ENCODE results near the gene MMADHC. TPM values are rescaled to one million over a fixed set of nuclear protein-coding genes. Genes with fewer than 3 reads are reported as not detected.
A peak's percentile ranks its signal among the peaks of the same experiment; 100 is the strongest.

Gene MMADHC
- total RNA-seq, 1 donor: 187 TPM

DNA sequence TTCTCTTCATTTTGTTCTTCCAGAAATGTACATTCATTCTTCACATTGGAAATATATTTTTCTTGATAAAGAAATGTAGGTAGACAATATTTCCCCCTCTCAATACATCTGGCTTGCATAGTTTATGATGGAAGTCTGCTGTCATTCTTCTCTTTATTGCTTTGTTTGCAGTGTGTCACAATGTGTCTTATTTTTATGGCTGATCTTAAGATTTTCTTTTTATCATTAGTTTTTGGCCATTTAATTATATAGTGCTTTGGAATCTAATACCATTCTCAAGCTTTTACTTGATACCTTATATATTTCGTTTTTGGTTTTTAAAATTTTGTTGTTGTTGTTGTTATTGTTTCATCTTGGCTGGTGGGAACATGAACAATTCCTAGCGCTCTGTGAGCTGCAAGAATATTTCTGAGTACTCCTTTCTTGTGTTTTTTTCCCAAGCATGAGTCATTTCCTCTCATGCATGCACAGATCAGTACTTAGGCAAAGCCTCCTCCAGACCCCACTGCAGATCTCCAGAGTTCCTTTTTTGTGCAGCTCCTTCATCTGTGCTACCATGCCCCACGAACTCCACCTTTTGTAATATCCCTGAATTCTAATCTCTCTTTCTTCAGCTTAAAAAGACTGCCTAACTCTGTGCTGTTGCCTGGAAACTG is 13.7 kb upstream of the MMADHC start:
- Histone ChIP-seq H3K79me2 (ENCODE audit: insufficient read depth, low read length) (peaks cover 2% of the 10 kb centered on the region), H2AFZ (ENCODE audit: low read length) (no peak overlapping the region), H3K4me2 (ENCODE audit: insufficient read depth, low read length) (no peak overlapping the region), H3K9me3 (ENCODE audit: low read depth, low read length) (no peaks in the 10 kb centered on the region), H4K20me1 (ENCODE audit: insufficient read depth, low read length) (no peaks in the 10 kb centered on the region), H3K36me3 (ENCODE audit: insufficient read depth, low read length) (no peaks in the 10 kb centered on the region), H3K27ac (ENCODE audit: low read depth, low read length) (no peak overlapping the region), H3K27me3 (ENCODE audit: insufficient read depth, low read length) (no peaks in the 10 kb centered on the region), H3K4me3 (ENCODE audit: insufficient read depth, low read length) (no peak overlapping the region), H3K4me1 (ENCODE audit: insufficient read depth, low read length) (peaks cover 15% of the 10 kb centered on the region)
- DNase-seq (ENCODE audit: insufficient read length, low spot score, missing footprints): no peak
- TF ChIP-seq, protein P1, sequence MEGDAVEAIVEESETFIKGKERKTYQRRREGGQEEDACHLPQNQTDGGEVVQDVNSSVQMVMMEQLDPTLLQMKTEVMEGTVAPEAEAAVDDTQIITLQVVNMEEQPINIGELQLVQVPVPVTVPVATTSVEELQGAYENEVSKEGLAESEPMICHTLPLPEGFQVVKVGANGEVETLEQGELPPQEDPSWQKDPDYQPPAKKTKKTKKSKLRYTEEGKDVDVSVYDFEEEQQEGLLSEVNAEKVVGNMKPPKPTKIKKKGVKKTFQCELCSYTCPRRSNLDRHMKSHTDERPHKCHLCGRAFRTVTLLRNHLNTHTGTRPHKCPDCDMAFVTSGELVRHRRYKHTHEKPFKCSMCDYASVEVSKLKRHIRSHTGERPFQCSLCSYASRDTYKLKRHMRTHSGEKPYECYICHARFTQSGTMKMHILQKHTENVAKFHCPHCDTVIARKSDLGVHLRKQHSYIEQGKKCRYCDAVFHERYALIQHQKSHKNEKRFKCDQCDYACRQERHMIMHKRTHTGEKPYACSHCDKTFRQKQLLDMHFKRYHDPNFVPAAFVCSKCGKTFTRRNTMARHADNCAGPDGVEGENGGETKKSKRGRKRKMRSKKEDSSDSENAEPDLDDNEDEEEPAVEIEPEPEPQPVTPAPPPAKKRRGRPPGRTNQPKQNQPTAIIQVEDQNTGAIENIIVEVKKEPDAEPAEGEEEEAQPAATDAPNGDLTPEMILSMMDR (IDR thresholded peaks at IDR 0.05; ENCODE audit: extremely low read depth, low read depth, low read length): no peak

- Histone ChIP-seq H3K79me2 (ENCODE audit: insufficient read depth, low read length) (peaks cover 2% of the 10 kb centered on the region), H2AFZ (ENCODE audit: low read length) (peak overlapping the region; percentile 79), H4K20me1 (ENCODE audit: insufficient read depth, low read length) (no peaks in the 10 kb centered on the region), H3K36me3 (ENCODE audit: insufficient read depth, low read length) (no peaks in the 10 kb centered on the region), H3K9me3 (ENCODE audit: low read depth, low read length) (no peaks in the 10 kb centered on the region), H3K27me3 (ENCODE audit: insufficient read depth, low read length) (no peaks in the 10 kb centered on the region), H3K4me1 (ENCODE audit: insufficient read depth, low read length) (peaks cover 28% of the 10 kb centered on the region), H3K4me2 (ENCODE audit: insufficient read depth, low read length) (peak overlapping the region; percentile 83), H3K27ac (ENCODE audit: low read depth, low read length) (peak overlapping the region; percentile 77), H3K4me3 (ENCODE audit: insufficient read depth, low read length) (peak overlapping the region; percentile 63)
- TF ChIP-seq, protein P1 (IDR thresholded peaks at IDR 0.05; ENCODE audit: extremely low read depth, low read depth, low read length): peak; percentile 84
- peak; percentile 27 for DNase-seq (ENCODE audit: insufficient read length, low spot score, missing footprints)
Measured at GRCh38 chr2:149597668-149598326, 10.2 kb upstream of the MMADHC start.

DNA sequence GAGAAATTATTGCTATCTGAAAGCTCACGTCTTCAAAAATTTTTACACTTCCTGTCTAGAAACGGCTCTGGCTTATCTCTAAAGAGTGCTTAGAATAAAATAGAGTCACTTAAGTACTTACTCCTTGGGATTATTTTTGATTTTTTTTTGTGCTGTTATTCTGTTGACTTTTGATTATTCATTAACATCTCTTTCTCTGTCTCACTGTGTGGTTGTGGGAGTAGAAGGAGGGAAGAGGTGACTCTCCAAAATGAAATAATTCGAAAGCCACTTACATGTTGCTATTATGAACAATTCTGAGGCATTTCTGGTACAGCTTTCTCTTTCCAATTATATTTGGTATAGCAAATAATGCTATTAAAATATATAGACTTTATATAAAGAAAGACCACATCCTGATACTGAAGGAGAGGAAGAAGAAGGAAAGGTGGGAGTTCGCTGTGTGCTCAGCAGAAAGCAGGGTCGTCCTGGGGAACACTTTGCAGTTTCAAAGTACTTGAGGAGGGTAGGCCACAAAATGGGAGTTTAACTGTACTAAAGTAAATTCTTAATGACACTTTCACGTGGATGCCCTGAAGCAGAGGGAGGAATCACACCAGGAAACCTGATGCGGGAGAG is 9.6 kb upstream of the MMADHC start:
- H3K79me2 ChIP-seq (ENCODE audit: insufficient read depth, low read length): peaks cover 2% of the 10 kb centered on the region
- no peak for DNase-seq (ENCODE audit: insufficient read length, low spot score, missing footprints)
- peak overlapping the region; percentile 19 for H2AFZ ChIP-seq (ENCODE audit: low read length)
- H3K9me3 ChIP-seq (ENCODE audit: low read depth, low read length): no peaks in the 10 kb centered on the region
- H3K36me3 ChIP-seq (ENCODE audit: insufficient read depth, low read length): no peaks in the 10 kb centered on the region
- H3K4me1 ChIP-seq (ENCODE audit: insufficient read depth, low read length): peaks cover 28% of the 10 kb centered on the region
- no peak overlapping the region for H3K27ac ChIP-seq (ENCODE audit: low read depth, low read length)
- no peak overlapping the region for H3K4me3 ChIP-seq (ENCODE audit: insufficient read depth, low read length)
- H3K27me3 ChIP-seq (ENCODE audit: insufficient read depth, low read length): no peaks in the 10 kb centered on the region
- TF ChIP-seq, protein P1 (IDR thresholded peaks at IDR 0.05; ENCODE audit: extremely low read depth, low read depth, low read length): no peak
- H3K4me2 ChIP-seq (ENCODE audit: insufficient read depth, low read length): peak overlapping the region; percentile 83
- H4K20me1 ChIP-seq (ENCODE audit: insufficient read depth, low read length): no peaks in the 10 kb centered on the region

GRCh38 chr2:149596471-149596870 is 8.9 kb upstream of the MMADHC start:
- TF ChIP-seq, protein P1 (IDR thresholded peaks at IDR 0.05; ENCODE audit: extremely low read depth, low read depth, low read length): no peak
- no peaks in the 10 kb centered on the region for H4K20me1 ChIP-seq (ENCODE audit: insufficient read depth, low read length)
- peaks cover 25% of the 10 kb centered on the region for H3K4me1 ChIP-seq (ENCODE audit: insufficient read depth, low read length)
- H2AFZ ChIP-seq (ENCODE audit: low read length): no peak overlapping the region
- no peak overlapping the region for H3K4me3 ChIP-seq (ENCODE audit: insufficient read depth, low read length)
- H3K27me3 ChIP-seq (ENCODE audit: insufficient read depth, low read length): no peaks in the 10 kb centered on the region
- peaks cover 2% of the 10 kb centered on the region for H3K79me2 ChIP-seq (ENCODE audit: insufficient read depth, low read length)
- H3K36me3 ChIP-seq (ENCODE audit: insufficient read depth, low read length): no peaks in the 10 kb centered on the region
- H3K27ac ChIP-seq (ENCODE audit: low read depth, low read length): no peak overlapping the region
- DNase-seq (ENCODE audit: insufficient read length, low spot score, missing footprints): no peak
- H3K4me2 ChIP-seq (ENCODE audit: insufficient read depth, low read length): no peak overlapping the region
- H3K9me3 ChIP-seq (ENCODE audit: low read depth, low read length): no peaks in the 10 kb centered on the region
